GM12878 (cell line): ENCODE data around the gene OPRL1. TPM values are rescaled to one million over a fixed set of nuclear protein-coding genes. Genes with fewer than 3 reads are reported as not detected.

Experiments
- ATAC-seq: fragments of 200-7000 bp; cut with Tn5 transposase; 3 replicates; pipeline ENCODE4 v1.9.1; 2020; ENCODE audit warnings: mild to moderate bottlenecking, moderate library complexity
- BruUV-seq: library from RNA; stranded (reverse); fragments of 400-500 nt; replicated peaks from 2 replicates; lab custom pipeline; 2021; lab: Mats Ljungman, UMichigan
- CTCF ChIA-PET: fragments of 300-600 bp; sonication (Branson Sonifier 250); formaldehyde crosslinking; extraction: SDS; loops from one replicate; lab custom pipeline; 2021; ENCODE audit warnings: inconsistent platforms; lab: Yijun Ruan, JAX
- POLR2A ChIA-PET: fragments of 350-600 bp; formaldehyde crosslinking; extraction: SDS; loops from one replicate; lab custom pipeline; 2021; ENCODE audit warnings: inconsistent platforms; lab: Charles Lee
- RAD21 ChIA-PET: fragments of 300-600 bp; sonication (Branson Sonifier 250); formaldehyde crosslinking; loops from one replicate; lab custom pipeline; 2023; ENCODE audit warnings: antibody characterized with exemption; ENCODE audit not compliant: unreplicated experiment; lab: Charles Lee
- SMC1A ChIA-PET: fragments of 300-600 bp; sonication (Branson Sonifier 250); formaldehyde crosslinking; loops from one replicate; lab custom pipeline; 2023; ENCODE audit not compliant: unreplicated experiment, uncharacterized antibody; lab: Charles Lee
- DNase-seq: peaks from one replicate; pipeline ENCODE4 v3.0.0-alpha.2; 2011; ENCODE audit warnings: low read depth, low spot score
- FAIRE-seq: peaks from 3 replicates; lab custom pipeline; 2011; peaks lifted over from hg19 to GRCh38; lab: Jason Lieb, UNC
- H2AFZ ChIP-seq: 2 replicates; pipeline ENCODE4 v1.6.0; 2011; ENCODE audit warnings: low read depth, low read length, control low read depth; ENCODE audit not compliant: control insufficient read depth
- H3K27ac ChIP-seq: 2 replicates; pipeline ENCODE4 v1.5.1; 2011; ENCODE audit warnings: control low read depth; ENCODE audit not compliant: control insufficient read depth, insufficient read depth
- H3K27me3 ChIP-seq, 2 experiments: replicated peaks in 1 of 2; 2 replicates each; pipeline versions ENCODE4 v1.6.0 to v1.6.1; 2011; ENCODE audit warnings: low read length in 1 of 2; ENCODE audit not compliant: control insufficient read depth in 2 of 2, insufficient read depth in 2 of 2
- H3K36me3 ChIP-seq, 2 experiments: 2 replicates each; pipeline ENCODE4 v1.5.1; 2011; ENCODE audit warnings: low read length in 1 of 2; ENCODE audit not compliant: control insufficient read depth in 2 of 2, insufficient read depth in 2 of 2
- H3K4me1 ChIP-seq: 2 replicates; pipeline ENCODE4 v1.6.1; 2011; ENCODE audit warnings: mild to moderate bottlenecking, low read length, moderate library complexity, mixed read lengths; ENCODE audit not compliant: control insufficient read depth, insufficient read depth
- H3K4me2 ChIP-seq: 2 replicates; pipeline ENCODE4 v1.6.0; 2011; ENCODE audit warnings: control low read depth; ENCODE audit not compliant: control insufficient read depth, insufficient read depth
- H3K4me3 ChIP-seq: fragments of 200-600 bp; sonication (generic); 2 replicates; pipeline ENCODE4 v1.5.1; 2016
- H3K79me2 ChIP-seq: 2 replicates; pipeline ENCODE4 v1.6.0; 2011; ENCODE audit warnings: low read length; ENCODE audit not compliant: control insufficient read depth, insufficient read depth
- H3K9ac ChIP-seq: 2 replicates; pipeline ENCODE4 v1.8.0; 2011; ENCODE audit warnings: low read length, control low read depth, mixed read lengths; ENCODE audit not compliant: control insufficient read depth, insufficient read depth
- H3K9me3 ChIP-seq: replicated peaks from 3 replicates; pipeline ENCODE4 v1.5.1; 2011; ENCODE audit warnings: mild to moderate bottlenecking, low read length; ENCODE audit not compliant: control insufficient read depth, insufficient read depth
- H4K20me1 ChIP-seq: 2 replicates; pipeline ENCODE4 v1.6.0; 2011; ENCODE audit not compliant: control insufficient read depth, insufficient read depth
- CBX5 ChIP-seq: sonication (generic); IDR thresholded peaks from 2 replicates; pipeline ENCODE4 v1.6.1; 2016; ENCODE audit warnings: low read depth, moderate library complexity, mild to moderate bottlenecking, inconsistent platforms
- CREM ChIP-seq: IDR thresholded peaks from 2 replicates; pipeline ENCODE4 v1.6.1; 2014; ENCODE audit warnings: antibody characterized with exemption, low read depth
- EED ChIP-seq: sonication (generic); IDR thresholded peaks from 2 replicates; pipeline ENCODE4 v1.6.1; 2016; ENCODE audit warnings: antibody characterized with exemption, low read depth
- FOXM1 ChIP-seq: IDR thresholded peaks from 2 replicates; pipeline ENCODE4 v1.6.1; 2012; ENCODE audit warnings: low read depth, mild to moderate bottlenecking, inconsistent platforms, low read length, moderate library complexity
- HCFC1 ChIP-seq: fragments of 150-350 bp; IDR thresholded peaks from 2 replicates; pipeline ENCODE4 v1.6.1; 2014; ENCODE audit warnings: low read length
- HDAC2 ChIP-seq: fragments of 200-600 bp; sonication (generic); IDR thresholded peaks from 2 replicates; pipeline ENCODE4 v1.6.1; 2017
- KLF5 ChIP-seq: fragments of 450-650 bp; IDR thresholded peaks from 2 replicates; pipeline ENCODE4 v1.6.1; 2014; ENCODE audit warnings: mild to moderate bottlenecking; ENCODE audit not compliant: partially characterized antibody
- NBN ChIP-seq: fragments of 450-650 bp; IDR thresholded peaks from 2 replicates; pipeline ENCODE4 v1.6.1; 2016
- NFIC ChIP-seq: IDR thresholded peaks from 2 replicates; pipeline ENCODE4 v1.6.1; 2012; ENCODE audit warnings: low read depth, mild to moderate bottlenecking, inconsistent platforms, low read length, moderate library complexity
- NFXL1 ChIP-seq: fragments of 450-650 bp; IDR thresholded peaks from 2 replicates; pipeline ENCODE4 v1.6.1; 2017; ENCODE audit warnings: antibody characterized with exemption, mild to moderate bottlenecking, borderline replicate concordance
- POLR2A ChIP-seq: IDR thresholded peaks from 2 replicates; pipeline ENCODE4 v1.6.1; 2011; ENCODE audit warnings: low read depth, mild to moderate bottlenecking, low read length
- RUNX3 ChIP-seq: IDR thresholded peaks from 2 replicates; pipeline ENCODE4 v1.6.1; 2012; ENCODE audit warnings: low read length, inconsistent platforms
- SMC3 ChIP-seq: IDR thresholded peaks from 2 replicates; pipeline ENCODE4 v1.6.1; 2011; ENCODE audit warnings: low read length, improper control_type of control experiment, borderline replicate concordance
- STAT1 ChIP-seq: fragments of 450-650 bp; conservative IDR thresholded peaks from 2 replicates; pipeline ENCODE4 v1.6.1; 2014; ENCODE audit warnings: antibody characterized with exemption, mild to moderate bottlenecking
- TAF1 ChIP-seq: IDR thresholded peaks from 2 replicates; pipeline ENCODE4 v1.6.1; 2011; ENCODE audit warnings: mild to moderate bottlenecking, low read depth, low read length, borderline replicate concordance
- TARDBP ChIP-seq: IDR thresholded peaks from 2 replicates; pipeline ENCODE4 v1.6.1; 2016; ENCODE audit warnings: borderline replicate concordance
- TCF3 ChIP-seq: IDR thresholded peaks from 2 replicates; pipeline ENCODE4 v1.6.1; 2012; ENCODE audit warnings: low read depth, mild to moderate bottlenecking, low read length, borderline replicate concordance; ENCODE audit not compliant: insufficient read depth
- ZNF207 ChIP-seq: fragments of 450-650 bp; IDR thresholded peaks from 2 replicates; pipeline ENCODE4 v1.6.1; 2014; ENCODE audit warnings: antibody characterized with exemption, mild to moderate bottlenecking, borderline replicate concordance
- ZZZ3 ChIP-seq: IDR thresholded peaks from 2 replicates; pipeline ENCODE4 v1.6.1; 2011; ENCODE audit warnings: low read depth; ENCODE audit not compliant: control insufficient read depth, insufficient read length
- WGBS: methylation state at CpG from one replicate; pipeline ENCODE4 v1.1.6; 2016; ENCODE audit warnings: low lambda C conversion rate; ENCODE audit not compliant: insufficient replicate concordance, insufficient coverage; ENCODE audit errors: missing lambda C conversion rate; 5-methylcytosine and 5-hydroxymethylcytosine counted together
- in situ Hi-C: fragments of 300-500 bp; cut with MboI; formaldehyde crosslinking; loops from 9 replicates; pipeline ENCODE4 v1.14.3; 2018; ENCODE audit warnings: mixed read lengths
- intact Hi-C: fragments of 100-400 bp; cut with micrococcal nuclease; formaldehyde crosslinking; loops from one replicate; pipeline ENCODE4 v1.14.2; 2022; ENCODE audit not compliant: unreplicated experiment
- polyA plus RNA-seq, 11 experiments: library from polyadenylated mRNA; depleted of rRNA in 4 of 11; unstranded in 6 of 11; stranded (reverse) in 5 of 11; fragments of >200 nt; fragmentation: Nextera tagmentation in 4 of 11; fragmentation: Illumina TruSeq in 1 of 11; extraction: Ambion mirVana in 4 of 11; extraction: Trizol in 1 of 11; gene quantifications; 1 replicate in 1 of 11; 2 replicates in 10 of 11; pipeline versions ENCODE4 v1.2.1 to v1.2.3, GENCODE V29; 2011 to 2016; ENCODE audit warnings: inconsistent platforms in 2 of 11, missing spikeins in 2 of 11, low read depth in 1 of 11
- total RNA-seq, 4 experiments: library from RNA; depleted of rRNA in 3 of 4; stranded (reverse); fragments of >200 nt in 3 of 4; fragmentation: Illumina TruSeq in 1 of 4; extraction: Trizol in 1 of 4; gene quantifications; 2 replicates each; pipeline versions ENCODE4 v1.2.1 to v1.2.3, GENCODE V29; 2013 to 2021
- TF ChIP-seq, protein P1 (sequence below): IDR thresholded peaks from 2 replicates; pipeline ENCODE4 v1.6.1; 2011; ENCODE audit warnings: borderline replicate concordance, low read depth, mild to moderate bottlenecking, moderate library complexity, low read length; ENCODE audit not compliant: insufficient read depth, poor library complexity, severe bottlenecking

OPRL1 gene
- total and polyA plus RNA-seq, 10 of the 15 experiments (the other 5 are each of a cell fraction or from before 2014, with no cell fraction given), result 0.04 to 0.41 (median 0.24) TPM; not detected in 1

GRCh38 chr20:64104667-64105451 lies 25.0 kb downstream of the OPRL1 start:
- Histone ChIP-seq H3K9me3 (no peaks in the 10 kb centered on the region), H3K4me2 (no peak overlapping the region), H2AFZ (no peak overlapping the region), H3K27ac (no peak overlapping the region), H3K36me3 (no peaks in the 10 kb centered on the region), H4K20me1 (no peaks in the 10 kb centered on the region), H3K27me3 (peaks cover 4 to 11% of the 10 kb centered on the region in 2 experiments; a peak in 3 of 4 replicates), H3K4me1 (peaks cover 6% of the 10 kb centered on the region)
- POLR2A ChIA-PET, result no interaction called here
- DNase-seq, result no peak
- WGBS, result 52% methylated on average over 23 of the region's 25 CpGs
- intact Hi-C loops, result no loop called here
- FAIRE-seq, result no peak
- ATAC-seq, result no peak
- TF ChIP-seq HCFC1 (no peak), SMC3 (no peak), ZZZ3 (no peak), NBN (no peak), RUNX3 (no peak), POLR2A (no peak), HDAC2 (no peak), TAF1 (no peak), STAT1 (no peak), NFXL1 (no peak), EED (no peak), KLF5 (no peak), TCF3 (no peak), TARDBP (no peak), FOXM1 (no peak), CREM (no peak), CBX5 (no peak), ZNF207 (no peak), NFIC (no peak)
- TF ChIP-seq, protein P1, sequence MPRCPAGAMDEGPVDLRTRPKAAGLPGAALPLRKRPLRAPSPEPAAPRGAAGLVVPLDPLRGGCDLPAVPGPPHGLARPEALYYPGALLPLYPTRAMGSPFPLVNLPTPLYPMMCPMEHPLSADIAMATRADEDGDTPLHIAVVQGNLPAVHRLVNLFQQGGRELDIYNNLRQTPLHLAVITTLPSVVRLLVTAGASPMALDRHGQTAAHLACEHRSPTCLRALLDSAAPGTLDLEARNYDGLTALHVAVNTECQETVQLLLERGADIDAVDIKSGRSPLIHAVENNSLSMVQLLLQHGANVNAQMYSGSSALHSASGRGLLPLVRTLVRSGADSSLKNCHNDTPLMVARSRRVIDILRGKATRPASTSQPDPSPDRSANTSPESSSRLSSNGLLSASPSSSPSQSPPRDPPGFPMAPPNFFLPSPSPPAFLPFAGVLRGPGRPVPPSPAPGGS, result no peak
- TF ChIP-seq, all 136 proteins: peak for 0
- RAD21 ChIA-PET, result no interaction called here
- no peak overlapping the region for H3K9ac ChIP-seq
- no peaks in the 10 kb centered on the region for H3K79me2 ChIP-seq
- in situ Hi-C loops, result no loop called here
- no peak overlapping the region for H3K4me3 ChIP-seq
- CTCF ChIA-PET, result no interaction called here
- BruUV-seq, result no TSS peak
- SMC1A ChIA-PET, result no interaction called here
